Lower lobe of right lung (tissue), 2 donors: Measurements from ENCODE around the gene YDJC. TPM values are rescaled to one million over a fixed set of nuclear protein-coding genes. Genes with fewer than 3 reads are reported as not detected.

Experiments used
- ATAC-seq, 2 donors: fragments of 200-7000 bp; cut with Tn5 transposase; one replicate each; pipeline ENCODE4 v1.9.1; 2020 to 2022; ENCODE audit warnings: mild to moderate bottlenecking in 2 of 2, moderate library complexity in 2 of 2
- DNase-seq: peaks from one replicate; pipeline ENCODE4 v3.0.0-alpha.2; 2020
- H3K27ac ChIP-seq: fragments of 200-600 bp; one replicate; pipeline ENCODE4 v1.8.0; 2022
- H3K27me3 ChIP-seq: fragments of 200-600 bp; one replicate; pipeline ENCODE4 v1.8.0; 2022; ENCODE audit warnings: low read depth
- H3K36me3 ChIP-seq: fragments of 200-600 bp; one replicate; pipeline ENCODE4 v1.8.0; 2022; ENCODE audit warnings: mild to moderate bottlenecking
- H3K4me1 ChIP-seq: fragments of 200-600 bp; one replicate; pipeline ENCODE4 v1.8.0; 2022
- H3K4me3 ChIP-seq: fragments of 200-600 bp; one replicate; pipeline ENCODE4 v1.8.0; 2022; ENCODE audit warnings: mild to moderate bottlenecking
- H3K9me3 ChIP-seq: fragments of 200-600 bp; one replicate; pipeline ENCODE4 v1.8.0; 2022
- CTCF ChIP-seq: fragments of 200-600 bp; IDR thresholded peaks from one replicate; pipeline ENCODE4 v1.8.0; 2022; ENCODE audit warnings: antibody characterized with exemption, mild to moderate bottlenecking
- intact Hi-C: fragments of 100-400 bp; cut with DNase I; formaldehyde crosslinking; loops from one replicate; pipeline ENCODE4 v1.11.0; 2022
- total RNA-seq: library from RNA; stranded (reverse); fragmentation: NEBNext Ultra II Directional; extraction: Animal tissue kit (Norgen Biotek cat#: 25700); gene quantifications from one replicate; pipeline ENCODE4 v1.2.1, GENCODE V29; 2021
- donor health status: DM: no; HTN: yes; CAD: no; lungs with severe emphysema.

The YDJC gene
- total RNA-seq, 1 donor from 2014 or later: 13.1 TPM

- intact Hi-C loops: no loop called here
- H3K4me3 ChIP-seq: no peak overlapping the region
- no peak overlapping the region for H3K27ac ChIP-seq
- DNase-seq: no peak
- no peaks in the 10 kb centered on the region for H3K36me3 ChIP-seq
- no peak for ATAC-seq
- H3K27me3 ChIP-seq: no peaks in the 10 kb centered on the region
- H3K9me3 ChIP-seq: no peaks in the 10 kb centered on the region
- H3K4me1 ChIP-seq: peaks cover 12% of the 10 kb centered on the region
- TF ChIP-seq CTCF: no peak
Observed at GRCh38 chr22:21663738-21664137, 33.9 kb upstream of the YDJC start.

- no peaks in the 10 kb centered on the region for H3K9me3 ChIP-seq
- peaks cover 20% of the 10 kb centered on the region for H3K4me1 ChIP-seq
- H3K27ac ChIP-seq: no peak overlapping the region
- no peaks in the 10 kb centered on the region for H3K36me3 ChIP-seq
- no peaks in the 10 kb centered on the region for H3K27me3 ChIP-seq
- intact Hi-C loops: no loop called here
- TF ChIP-seq CTCF: no peak
- H3K4me3 ChIP-seq: no peak overlapping the region
- DNase-seq (no peak), ATAC-seq (no peak)
Observed at GRCh38 chr22:21661991-21662390, 32.2 kb upstream of the YDJC start.

- Histone ChIP-seq H3K4me3 (no peak overlapping the region), H3K4me1 (peaks cover 18% of the 10 kb centered on the region), H3K9me3 (no peaks in the 10 kb centered on the region), H3K27ac (no peak overlapping the region), H3K27me3 (no peaks in the 10 kb centered on the region), H3K36me3 (no peaks in the 10 kb centered on the region)
- TF ChIP-seq CTCF: no peak
- no peak for ATAC-seq
- no peak for DNase-seq
- intact Hi-C loops: no loop called here
Observed at GRCh38 chr22:21660904-21661303, 31.1 kb upstream of the YDJC start.

- no peaks in the 10 kb centered on the region for H3K36me3 ChIP-seq
- H3K9me3 ChIP-seq: no peaks in the 10 kb centered on the region
- H3K4me3 ChIP-seq: no peak overlapping the region
- DNase-seq (no peak), ATAC-seq (no peak)
- intact Hi-C loops: no loop called here
- TF ChIP-seq CTCF: no peak
- peaks cover 13% of the 10 kb centered on the region for H3K4me1 ChIP-seq
- no peak overlapping the region for H3K27ac ChIP-seq
- H3K27me3 ChIP-seq: no peaks in the 10 kb centered on the region
Observed at GRCh38 chr22:21659864-21660525, 30.2 kb upstream of the YDJC start.

- Histone ChIP-seq H3K27ac (peak overlapping the region; percentile 56), H3K27me3 (no peaks in the 10 kb centered on the region), H3K4me1 (peaks cover 16% of the 10 kb centered on the region), H3K4me3 (peak overlapping the region; percentile 76), H3K9me3 (no peaks in the 10 kb centered on the region), H3K36me3 (no peaks in the 10 kb centered on the region)
- peak; percentile 36 for TF ChIP-seq CTCF
- ATAC-seq (peak; percentile 93 to 97), DNase-seq (peak; percentile 91)
- intact Hi-C loops: no loop called here
Observed at GRCh38 chr22:21657360-21658032, 27.7 kb upstream of the YDJC start.
